ENCODE results near the gene USP48.

USP48 gene

GRCh38 chr1:21818656-21819055 lies 35.7 kb upstream of the USP48 start:
- no peak for TF ChIP-seq TEAD4 (IDR thresholded peaks at IDR 0.05)
- no peak for TF ChIP-seq CEBPB (IDR thresholded peaks at IDR 0.05)
- TF ChIP-seq EGR1 (IDR thresholded peaks at IDR 0.05), result no peak
- TF ChIP-seq RAD21 (IDR thresholded peaks at IDR 0.05; ENCODE audit: low read depth), result no peak
- no peak for TF ChIP-seq FOXM1 (IDR thresholded peaks at IDR 0.05; ENCODE audit: borderline replicate concordance, low read depth)
- no peak for TF ChIP-seq MAX (IDR thresholded peaks at IDR 0.05)
- TF ChIP-seq USF1 (IDR thresholded peaks at IDR 0.05), result no peak
- TF ChIP-seq YY1 (IDR thresholded peaks at IDR 0.05; ENCODE audit: low read depth), result no peak
- TF ChIP-seq REST (IDR thresholded peaks at IDR 0.05; ENCODE audit: low read depth), result no peak
- no peak for TF ChIP-seq TAF1 (IDR thresholded peaks at IDR 0.05; ENCODE audit: low read depth)
- TF ChIP-seq TCF12 (IDR thresholded peaks at IDR 0.05; ENCODE audit: low read depth), result no peak
- TF ChIP-seq EP300 (IDR thresholded peaks at IDR 0.05; ENCODE audit: borderline replicate concordance), result no peak
- TF ChIP-seq NFIC (IDR thresholded peaks at IDR 0.05), result no peak
- TF ChIP-seq ZBTB7A (IDR thresholded peaks at IDR 0.05; ENCODE audit: low read depth), result no peak
- TF ChIP-seq CREB1 (IDR thresholded peaks at IDR 0.05; ENCODE audit: low read depth), result no peak

DNA sequence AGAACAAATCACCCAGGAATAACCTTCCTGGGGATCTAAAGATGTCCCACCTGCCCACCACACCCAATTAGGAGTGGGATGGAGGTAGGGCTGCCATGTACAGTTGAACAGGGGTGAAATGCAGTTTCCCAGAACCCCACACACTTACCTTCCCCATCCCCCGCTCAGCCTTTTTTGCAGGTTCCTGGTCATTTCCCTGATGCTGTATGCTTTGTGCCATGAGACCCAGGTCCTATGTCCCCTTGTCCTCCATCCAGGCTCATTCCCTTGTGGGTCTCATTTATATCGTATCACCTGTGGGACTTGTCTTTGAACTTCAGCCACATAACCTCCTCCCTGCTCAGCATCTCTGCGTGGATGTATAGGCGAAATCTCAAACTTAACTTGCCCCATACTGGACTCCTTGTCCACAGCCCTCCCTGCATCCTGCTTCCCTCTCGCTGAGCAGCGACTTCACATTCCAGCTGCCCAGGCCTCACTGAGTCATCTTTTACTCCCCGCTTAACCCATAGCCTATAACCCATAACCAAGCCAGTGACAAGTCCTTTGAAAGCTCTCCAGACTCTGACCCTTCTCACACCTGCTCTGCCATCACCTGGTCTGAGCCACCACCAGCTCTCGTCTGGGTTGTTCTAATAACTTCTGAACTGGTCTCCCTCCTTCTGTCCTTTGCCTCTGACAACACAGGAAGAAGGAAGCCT lies 33.8 kb upstream of the USP48 start:
- TF ChIP-seq EP300 (IDR thresholded peaks at IDR 0.05; ENCODE audit: borderline replicate concordance) (no peak), TCF12 (IDR thresholded peaks at IDR 0.05; ENCODE audit: low read depth) (no peak), ZBTB7A (IDR thresholded peaks at IDR 0.05; ENCODE audit: low read depth) (no peak)

DNA sequence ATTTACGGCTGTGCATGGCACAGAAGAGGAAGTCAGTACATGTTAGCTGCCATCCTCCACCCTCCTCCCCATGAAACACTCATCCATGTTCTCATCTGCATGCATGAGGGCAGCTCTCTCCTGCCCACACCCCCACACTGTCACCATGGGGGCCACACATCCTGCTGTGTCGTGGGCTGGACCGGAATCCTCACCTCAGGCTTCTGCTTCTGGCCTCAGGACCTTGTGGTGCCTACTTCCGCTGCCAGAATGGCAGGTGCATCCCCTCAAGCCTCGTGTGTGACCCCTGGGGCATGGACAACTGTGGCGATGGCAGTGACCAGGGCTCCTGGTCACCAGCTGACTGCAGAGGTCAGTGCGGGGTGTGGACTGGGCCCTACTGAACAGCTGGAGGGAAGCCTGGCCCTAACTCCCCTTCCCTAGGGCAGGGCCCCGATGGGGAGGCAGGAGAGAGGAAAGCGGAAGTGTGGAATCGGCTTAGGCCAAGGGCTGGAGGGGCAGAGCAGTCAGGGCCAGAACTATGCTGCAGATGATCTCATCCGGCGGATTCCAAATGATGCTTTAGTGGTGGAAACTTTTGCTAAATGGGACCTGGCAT lies 32.9 kb upstream of the USP48 start:
- TF ChIP-seq YY1 (IDR thresholded peaks at IDR 0.05; ENCODE audit: low read depth), result no peak
- TF ChIP-seq USF1 (IDR thresholded peaks at IDR 0.05), result no peak
- no peak for TF ChIP-seq TCF12 (IDR thresholded peaks at IDR 0.05; ENCODE audit: low read depth)
- TF ChIP-seq CEBPB (IDR thresholded peaks at IDR 0.05), result no peak
- TF ChIP-seq EP300 (IDR thresholded peaks at IDR 0.05; ENCODE audit: borderline replicate concordance), result no peak
- no peak for TF ChIP-seq NFIC (IDR thresholded peaks at IDR 0.05)
- TF ChIP-seq REST (IDR thresholded peaks at IDR 0.05; ENCODE audit: low read depth), result no peak

DNA sequence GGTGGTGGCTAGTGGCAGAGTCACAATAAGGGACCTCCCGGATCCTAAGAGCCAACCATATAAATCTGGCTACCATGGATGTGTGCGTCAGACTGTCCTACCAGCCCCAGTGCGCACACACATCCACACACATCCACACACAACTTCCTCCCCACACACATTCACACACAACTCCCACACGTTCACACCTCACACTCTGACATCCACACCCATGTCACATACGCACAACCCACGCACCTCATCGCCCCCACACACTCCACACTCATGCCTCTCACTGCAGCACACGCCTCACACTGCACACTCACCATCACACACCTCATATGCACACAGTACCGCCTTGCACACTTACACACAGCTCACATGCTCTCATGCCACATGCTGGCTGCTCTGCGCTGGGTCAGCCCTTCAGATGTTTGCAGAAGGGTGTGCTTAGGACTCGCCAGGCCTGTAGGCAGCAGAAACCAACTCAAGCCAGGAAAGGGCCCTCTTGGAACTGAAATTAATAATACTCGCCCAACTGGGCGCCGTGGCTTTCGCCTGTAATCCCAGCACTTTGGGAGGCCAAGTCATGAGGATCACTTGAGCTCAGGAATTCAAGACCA lies 32.1 kb upstream of the USP48 start:
- TF ChIP-seq FOXM1 (IDR thresholded peaks at IDR 0.05; ENCODE audit: borderline replicate concordance, low read depth) (no peak), TAF1 (IDR thresholded peaks at IDR 0.05; ENCODE audit: low read depth) (no peak), TCF12 (IDR thresholded peaks at IDR 0.05; ENCODE audit: low read depth) (no peak), NFIC (IDR thresholded peaks at IDR 0.05) (no peak), REST (IDR thresholded peaks at IDR 0.05; ENCODE audit: low read depth) (no peak), ZBTB7A (IDR thresholded peaks at IDR 0.05; ENCODE audit: low read depth) (no peak), RAD21 (IDR thresholded peaks at IDR 0.05; ENCODE audit: low read depth) (no peak), EGR1 (IDR thresholded peaks at IDR 0.05) (no peak), CREB1 (IDR thresholded peaks at IDR 0.05; ENCODE audit: low read depth) (no peak), USF1 (IDR thresholded peaks at IDR 0.05) (no peak), EP300 (IDR thresholded peaks at IDR 0.05; ENCODE audit: borderline replicate concordance) (no peak), CEBPB (IDR thresholded peaks at IDR 0.05) (no peak), MAX (IDR thresholded peaks at IDR 0.05) (no peak)

Data from Ishikawa (cell line).